CD4-positive, alpha-beta T cell treated with Interleukin-15 for 4 hours (primary cell): ENCODE results near the gene FTO.
"Not testable (repeated sequence)": the region's sequence is repeated elsewhere in the genome, so short reads cannot be mapped to it uniquely, and the experiment has no call there.

Experiments
- DNase-seq: peaks from one replicate; pipeline ENCODE4 v3.0.0-alpha.2; 2020; ENCODE audit warnings: low spot score

Gene FTO

GRCh38 chr16:53703590-53704444 is at the start of gene FTO, which contains the start of gene RPGRIP1L:
TSS of gene FTO (plus strand) at chr16:53704156.
TSS of gene RPGRIP1L (minus strand) at chr16:53703859. CDS start at chr16:53700723, 3,136 bp downstream.
- peak; percentile 98 for DNase-seq

DNA sequence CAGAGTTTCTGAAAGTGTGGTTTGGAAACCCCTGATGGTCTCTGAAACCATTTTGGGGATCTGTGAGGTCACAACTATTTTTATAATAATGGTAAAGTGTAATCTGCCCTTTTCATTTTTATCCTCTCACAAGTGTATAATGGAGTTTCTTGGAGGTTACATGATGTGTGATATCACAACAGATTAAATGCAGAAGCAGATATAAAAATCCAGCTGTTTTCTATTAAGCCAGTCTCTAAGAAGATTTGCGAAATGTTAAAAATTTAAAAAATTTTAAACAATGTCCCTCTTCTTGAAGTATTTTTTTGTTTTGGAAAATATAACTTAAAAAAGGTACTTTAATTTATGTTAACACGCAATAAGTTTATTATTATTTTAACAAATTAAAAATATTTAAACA is 49.0 kb upstream of the FTO start:
- no peak for DNase-seq

- DNase-seq: no peak
Measured at GRCh38 chr16:53662072-53662471, 41.9 kb upstream of the FTO start.

- DNase-seq: no peak
Measured at GRCh38 chr16:53664724-53665345, 39.1 kb upstream of the FTO start.

- DNase-seq: no peak
Measured at GRCh38 chr16:53666786-53667415, 37.1 kb upstream of the FTO start.

DNA sequence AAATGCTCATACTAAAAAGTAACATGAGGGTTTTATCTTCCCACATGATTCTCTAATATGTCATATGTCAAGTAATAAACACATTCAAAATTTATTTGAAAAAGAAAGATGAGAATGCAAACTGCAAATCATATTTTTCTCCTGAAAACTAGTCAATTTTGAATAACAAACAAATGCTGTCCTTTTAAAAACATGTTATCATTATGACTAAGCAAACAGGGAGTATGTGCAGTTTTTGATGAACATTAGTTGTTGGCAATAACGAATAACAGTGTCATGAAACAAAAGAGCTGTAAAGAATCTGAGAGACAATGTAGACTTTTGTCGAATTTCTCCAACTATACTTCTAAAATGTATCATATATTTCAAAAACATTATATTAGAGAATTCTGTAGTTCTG is 35.1 kb upstream of the FTO start:
- no peak for DNase-seq

DNA sequence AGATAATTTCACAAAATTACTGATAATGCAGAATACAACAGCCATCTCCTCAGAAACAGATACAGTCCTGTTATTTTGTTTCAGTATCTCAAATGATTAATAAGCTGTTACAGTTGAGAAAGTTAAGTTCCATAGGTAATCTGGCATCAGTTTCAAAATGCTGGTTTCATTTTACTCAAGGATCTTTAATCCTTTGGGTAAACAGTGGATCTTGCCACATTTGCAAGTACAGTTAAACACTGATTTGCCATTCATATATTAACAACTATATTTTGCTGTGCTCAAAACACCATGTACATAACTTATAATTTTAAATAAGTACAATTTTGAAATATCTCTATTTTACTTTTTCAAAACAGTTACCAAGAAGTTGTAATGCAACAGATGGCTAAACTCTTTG is 31.5 kb upstream of the FTO start:
- DNase-seq: no peak

GRCh38 chr16:53673189-53673588 is 30.8 kb upstream of the FTO start:
- no peak for DNase-seq

- DNase-seq: no peak
Measured at GRCh38 chr16:53678155-53678554, 25.8 kb upstream of the FTO start.

DNA sequence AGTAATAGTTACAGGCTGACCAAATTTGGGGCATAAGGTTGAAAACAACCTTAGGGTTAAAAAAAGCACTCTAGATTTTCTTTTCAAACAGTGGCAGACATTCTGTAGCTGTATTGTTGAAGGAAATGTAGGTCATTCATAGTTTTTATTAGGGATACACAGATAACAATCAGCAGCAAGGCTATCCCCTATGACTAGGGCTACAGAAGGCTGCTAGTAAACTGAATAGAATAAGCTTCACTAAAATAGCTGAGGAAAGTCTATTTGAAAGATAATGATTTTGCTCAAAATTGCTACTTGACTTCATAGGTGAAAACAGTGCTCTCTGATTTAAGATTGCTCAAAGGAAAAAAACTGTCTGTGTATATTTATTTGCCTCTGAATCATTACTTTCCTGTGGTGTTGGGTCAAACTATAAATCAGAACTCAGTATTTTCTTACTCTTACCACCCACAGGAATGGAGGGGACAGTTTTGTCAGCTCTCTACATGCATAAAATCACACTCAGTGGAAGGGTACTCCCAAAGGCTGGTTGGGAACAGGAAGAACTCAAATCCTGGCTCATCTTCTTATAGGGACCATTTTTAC is 25.1 kb upstream of the FTO start:
- DNase-seq: no peak

DNA sequence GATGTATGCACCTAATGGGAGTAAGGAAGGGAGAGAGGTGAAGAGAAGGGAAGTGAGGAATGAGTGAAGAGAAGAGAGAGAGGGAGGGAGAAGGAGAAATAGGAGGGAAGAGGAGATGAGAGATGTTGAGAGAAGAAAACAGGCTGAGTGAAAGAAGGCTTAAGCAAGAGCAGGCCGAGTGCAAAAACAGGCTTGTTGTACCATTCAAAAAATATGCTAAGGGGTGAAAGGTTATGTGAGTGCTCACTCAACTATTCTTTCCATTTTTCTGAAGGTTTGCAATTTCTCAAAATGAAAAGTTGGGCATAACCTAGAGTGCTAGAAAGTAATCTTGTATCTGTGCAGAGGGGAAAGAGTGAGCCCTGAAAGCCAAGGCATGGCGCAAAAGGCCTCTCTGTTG is 23.2 kb upstream of the FTO start:
- no peak for DNase-seq

GRCh38 chr16:53681354-53681753 is 22.6 kb upstream of the FTO start:
- DNase-seq: no peak

- DNase-seq: not testable (repeated sequence)
Measured at GRCh38 chr16:53685334-53685733, 18.6 kb upstream of the FTO start.

DNA sequence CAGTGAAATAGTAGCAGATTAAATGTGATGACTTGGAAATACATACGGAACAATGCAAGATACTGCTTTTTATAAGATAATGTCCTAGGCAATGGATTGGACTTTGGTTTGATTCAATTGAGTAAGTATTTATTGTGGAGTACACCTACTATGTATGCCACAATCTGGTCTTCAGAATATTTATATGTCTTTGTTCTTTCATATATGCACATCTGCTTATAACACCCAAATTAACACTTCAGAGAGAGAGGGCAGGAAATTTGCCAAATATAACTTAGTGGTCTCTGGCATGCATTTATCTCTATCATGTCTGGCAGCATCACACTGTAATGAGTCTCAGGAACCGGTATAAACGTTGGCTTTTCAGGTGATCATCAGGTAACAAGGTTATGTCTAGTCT is 17.2 kb upstream of the FTO start:
- DNase-seq: no peak

GRCh38 chr16:53689636-53690035 is 14.3 kb upstream of the FTO start:
- DNase-seq: no peak

DNA sequence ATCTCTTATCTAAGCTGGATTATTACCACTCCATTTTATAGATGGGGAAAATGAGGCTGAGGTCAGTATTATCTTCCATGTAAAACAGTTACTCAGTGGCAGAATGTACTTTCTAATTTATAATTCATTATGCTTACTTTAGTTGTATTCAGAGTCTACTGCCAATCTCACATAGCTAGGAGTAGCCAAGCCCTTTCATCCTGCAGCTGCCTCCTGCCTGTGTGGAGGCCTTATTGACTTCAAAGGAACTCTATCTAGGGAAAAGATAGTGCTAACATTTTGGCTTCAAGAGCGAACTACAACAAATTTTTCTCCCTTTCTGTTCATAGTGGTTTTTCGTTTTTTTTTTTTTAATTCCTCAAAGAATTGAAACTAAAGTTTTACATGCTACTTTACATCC is 13.2 kb upstream of the FTO start:
- no peak for DNase-seq

DNA sequence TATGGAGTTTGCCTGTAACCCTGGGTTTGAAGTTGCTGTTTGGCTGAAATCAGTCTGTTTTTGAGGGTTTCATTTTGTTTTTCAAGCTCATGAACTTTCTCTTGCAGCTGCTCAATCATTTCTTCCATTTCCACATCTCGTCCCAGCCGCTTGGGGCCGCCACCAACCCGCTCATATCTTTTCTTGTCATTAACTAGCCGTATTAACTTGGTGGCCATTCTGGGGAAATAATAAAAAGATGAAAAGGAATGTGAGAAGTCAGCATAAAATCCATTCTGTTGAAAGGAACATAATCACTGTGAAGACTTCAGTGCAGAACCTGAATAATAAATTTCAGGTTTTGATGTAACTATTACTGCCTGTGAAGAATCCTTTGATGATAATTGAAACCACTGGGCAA is 11.8 kb upstream of the FTO start:
- no peak for DNase-seq

DNA sequence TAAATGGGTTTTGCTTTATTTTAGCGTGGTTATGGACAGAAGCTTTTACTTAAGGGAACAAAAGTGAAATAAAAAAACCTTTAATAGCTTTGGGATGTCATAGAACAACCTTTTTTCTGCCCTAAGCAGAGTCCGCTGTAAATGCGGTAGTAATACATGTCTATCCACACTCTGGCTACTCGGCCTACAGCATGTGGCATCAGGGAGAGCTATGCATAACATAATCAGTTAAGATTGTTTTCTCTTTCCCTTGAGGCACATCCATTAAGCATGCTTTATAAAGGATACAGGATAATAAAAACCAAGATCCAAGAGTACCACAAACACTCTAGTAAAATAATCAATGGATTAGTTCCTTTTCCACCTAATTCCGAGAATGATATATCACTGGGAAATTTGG is 10.6 kb upstream of the FTO start:
- no peak for DNase-seq

- DNase-seq: no peak
Measured at GRCh38 chr16:53695070-53695469, 8.9 kb upstream of the FTO start.

- DNase-seq: not testable (repeated sequence)
Measured at GRCh38 chr16:53698271-53698670, 5.7 kb upstream of the FTO start.

GRCh38 chr16:53704445-53704813 is 473 bp downstream of the FTO start:
- DNase-seq: no peak

GRCh38 chr16:53707671-53708070 is 3.7 kb downstream of the FTO start:
- DNase-seq: no peak

GRCh38 chr16:53708490-53708889 is 4.5 kb downstream of the FTO start:
- no peak for DNase-seq
